Measurements from ENCODE around the gene PRIM1.
"Not testable (repeated sequence)": the region's sequence is repeated elsewhere in the genome, so short reads cannot be mapped to it uniquely, and the experiment has no call there.

GRCh38 chr12:56726196-56726675 lies 25.9 kb downstream of the PRIM1 start:
- not testable (repeated sequence) for TF ChIP-seq CTCF, POLR2A (IDR thresholded peaks at IDR 0.05)
